HepG2 (cell line): ENCODE measurements around the gene UCK2. TPM values are rescaled to one million over a fixed set of nuclear protein-coding genes. Genes with fewer than 3 reads are reported as not detected.
A peak's percentile ranks its signal among the peaks of the same experiment; 100 is the strongest.

Experiments
- ATAD3A ChIP-seq: sonication (generic); formaldehyde crosslinking; IDR thresholded peaks from 2 replicates; pipeline ENCODE4 v1.4.0; 2020; ENCODE audit warnings: missing genetic modification reagents
- CCDC6 ChIP-seq: sonication (generic); formaldehyde crosslinking; IDR thresholded peaks from 2 replicates; pipeline ENCODE4 v1.8.1; 2022; ENCODE audit warnings: mild to moderate bottlenecking, missing genetic modification reagents, moderate library complexity
- FLYWCH1 ChIP-seq: sonication (generic); formaldehyde crosslinking; IDR thresholded peaks from 2 replicates; pipeline ENCODE4 v1.8.1; 2023; ENCODE audit warnings: mild to moderate bottlenecking, missing genetic modification reagents
- FUBP1 ChIP-seq: sonication (generic); formaldehyde crosslinking; IDR thresholded peaks from 2 replicates; pipeline ENCODE4 v1.5.1; 2020; ENCODE audit warnings: missing genetic modification reagents, mild to moderate bottlenecking, borderline replicate concordance
- KDM3A ChIP-seq: IDR thresholded peaks from 2 replicates; pipeline ENCODE4 v1.6.1; 2018; ENCODE audit warnings: low read depth, missing compliant biosample characterization
- MTA1 ChIP-seq: sonication (generic); formaldehyde crosslinking; IDR thresholded peaks from 2 replicates; pipeline ENCODE4 v1.4.0; 2020; ENCODE audit warnings: missing genetic modification reagents, mild to moderate bottlenecking, borderline replicate concordance
- NFRKB ChIP-seq: fragments of 450-650 bp; IDR thresholded peaks from 2 replicates; pipeline ENCODE4 v1.6.1; 2017
- PPARG ChIP-seq: conservative IDR thresholded peaks from 2 replicates; pipeline ENCODE4 v1.6.1; 2016; ENCODE audit warnings: missing biosample characterization, missing genetic modification reagents
- PTBP1 ChIP-seq: fragments of 200-400 bp; formaldehyde crosslinking; IDR thresholded peaks from 2 replicates; pipeline ENCODE4 v1.6.1; 2018; ENCODE audit warnings: low read length, low read depth; ENCODE audit not compliant: poor library complexity, severe bottlenecking
- SKIL ChIP-seq: sonication (generic); formaldehyde crosslinking; IDR thresholded peaks from 2 replicates; pipeline ENCODE4 v1.8.0; 2022; ENCODE audit warnings: missing genetic modification reagents, mild to moderate bottlenecking, moderate library complexity, borderline replicate concordance
- SP140L ChIP-seq: sonication (generic); formaldehyde crosslinking; IDR thresholded peaks from 2 replicates; pipeline ENCODE4 v1.4.0; 2020; ENCODE audit warnings: missing genetic modification reagents, borderline replicate concordance
- ZNF674 ChIP-seq: sonication (generic); formaldehyde crosslinking; IDR thresholded peaks from 2 replicates; pipeline ENCODE4 v1.5.0; 2020; ENCODE audit warnings: low read depth, mild to moderate bottlenecking, missing genetic modification reagents
- ZNF737 ChIP-seq: sonication (generic); formaldehyde crosslinking; IDR thresholded peaks from 2 replicates; pipeline ENCODE4 v1.5.0; 2020; ENCODE audit warnings: missing genetic modification reagents, mild to moderate bottlenecking, borderline replicate concordance
- ZNF781 ChIP-seq: sonication (generic); formaldehyde crosslinking; IDR thresholded peaks from 2 replicates; pipeline ENCODE4 v1.5.1; 2020; ENCODE audit warnings: borderline replicate concordance, mild to moderate bottlenecking, missing genetic modification reagents; ENCODE audit errors: not compliant biosample characterization
- ZNF816 ChIP-seq: sonication (generic); formaldehyde crosslinking; IDR thresholded peaks from 2 replicates; pipeline ENCODE4 v1.8.0; 2022; ENCODE audit warnings: missing genetic modification reagents, mild to moderate bottlenecking, borderline replicate concordance
- ZXDC ChIP-seq: sonication (generic); formaldehyde crosslinking; IDR thresholded peaks from 2 replicates; pipeline ENCODE4 v1.5.0; 2020; ENCODE audit warnings: mild to moderate bottlenecking, missing genetic modification reagents
- polyA plus RNA-seq, 8 experiments: library from polyadenylated mRNA; depleted of rRNA in 3 of 8; stranded (reverse) in 7 of 8; unstranded in 1 of 8; fragments of >200 nt; fragmentation: Illumina TruSeq in 4 of 8; extraction: Trizol in 4 of 8; gene quantifications; 2 replicates each; pipeline versions ENCODE4 v1.2.1 to v1.2.3, GENCODE V29; 2011 to 2016; ENCODE audit warnings: low read depth in 4 of 8, missing spikeins in 1 of 8, mixed read lengths in 1 of 8; ENCODE audit not compliant: insufficient read depth in 1 of 8
- total RNA-seq, 5 experiments: library from RNA; depleted of rRNA; stranded (reverse); fragments of >200 nt; fragmentation: Illumina TruSeq; extraction: Trizol; gene quantifications; 2 replicates each; pipeline ENCODE4 v1.2.3, GENCODE V29; 2016; ENCODE audit warnings: low read depth in 1 of 5
- TF ChIP-seq, protein P1 (sequence below): sonication (generic); formaldehyde crosslinking; IDR thresholded peaks from 2 replicates; pipeline ENCODE4 v1.4.0; 2020; ENCODE audit warnings: missing genetic modification reagents; ENCODE audit errors: not compliant biosample characterization

UCK2 gene
- total and polyA plus RNA-seq, 2 of the 13 experiments (the other 11 are each of a cell fraction or from before 2014, with no cell fraction given): 64.3 to 78.0 TPM

DNA sequence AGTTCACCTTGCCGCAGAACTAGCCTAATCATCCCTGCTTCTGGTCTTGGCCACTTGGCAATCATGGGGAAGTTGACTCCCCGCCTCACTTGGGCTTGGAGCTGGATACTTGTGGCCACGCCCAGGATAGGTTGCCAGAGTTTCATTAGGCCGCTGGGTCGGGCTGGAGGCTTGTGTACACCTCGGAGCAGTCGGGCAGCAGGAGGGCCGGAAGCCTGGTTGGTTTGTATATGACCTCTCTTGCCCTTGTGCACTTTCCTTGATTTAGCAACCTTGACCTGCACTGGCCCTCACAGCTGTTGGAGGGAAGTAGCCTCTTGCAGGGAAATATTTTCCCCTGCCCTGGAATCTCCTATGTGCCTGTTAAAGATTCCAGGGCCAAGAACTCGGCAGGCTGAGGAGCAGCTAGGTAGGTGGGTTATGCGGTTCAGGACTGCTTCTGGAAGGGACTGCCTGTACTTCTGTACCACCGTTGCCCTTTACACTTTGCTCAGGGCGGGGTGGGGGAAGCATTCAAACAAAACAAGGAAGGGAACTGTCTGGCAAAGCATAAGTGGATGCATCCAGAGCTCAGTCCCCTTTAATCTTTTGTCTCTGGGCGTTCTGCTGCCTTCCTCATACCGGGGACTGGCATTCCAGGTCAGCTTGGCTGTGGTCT is 83.5 kb downstream of the UCK2 start (continued):
- TF ChIP-seq CCDC6 (CRISPR knock-in tag) (0 out of 2 replicates have a peak, but pooled peaks have one; percentile 39), MTA1 (CRISPR knock-in tag) (peak; percentile 76), ZNF816 (CRISPR knock-in tag) (no peak), SKIL (peak; percentile 84), PPARG (peak; percentile 68), ZXDC (CRISPR knock-in tag) (peak; percentile 47; the same call in 1 of the 2 replicates), NFRKB (no peak), ZNF737 (CRISPR knock-in tag) (no peak), PTBP1 (no peak), ATAD3A (no peak), FUBP1 (no peak), KDM3A (CRISPR knock-in tag) (peak; percentile 27; the same call in 1 of the 2 replicates), ZNF781 (no peak), ZNF674 (CRISPR knock-in tag) (no peak), FLYWCH1 (no peak), SP140L (CRISPR knock-in tag) (no peak; the same call in 1 of the 2 replicates)
- TF ChIP-seq, protein P1, sequence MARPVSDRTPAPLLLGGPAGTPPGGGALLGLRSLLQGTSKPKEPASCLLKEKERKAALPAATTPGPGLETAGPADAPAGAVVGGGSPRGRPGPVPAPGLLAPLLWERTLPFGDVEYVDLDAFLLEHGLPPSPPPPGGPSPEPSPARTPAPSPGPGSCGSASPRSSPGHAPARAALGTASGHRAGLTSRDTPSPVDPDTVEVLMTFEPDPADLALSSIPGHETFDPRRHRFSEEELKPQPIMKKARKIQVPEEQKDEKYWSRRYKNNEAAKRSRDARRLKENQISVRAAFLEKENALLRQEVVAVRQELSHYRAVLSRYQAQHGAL (CRISPR knock-in tag): no peak
